Right lobe of liver (tissue), 6 donors: ENCODE measurements around the gene KRT35. TPM values are rescaled to one million over a fixed set of nuclear protein-coding genes. Genes with fewer than 3 reads are reported as not detected.

Source experiments
- ATAC-seq, 4 donors: fragments of 200-7000 bp; cut with Tn5 transposase; one replicate each; pipeline ENCODE4 v1.9.1; 2020; ENCODE audit warnings: mild to moderate bottlenecking in 4 of 4, moderate library complexity in 4 of 4
- DNase-seq, 3 donors: peaks; one replicate each; pipeline ENCODE4 v3.0.0-alpha.2; 2020
- H3K27ac ChIP-seq, 3 donors: fragments of 200-600 bp; one replicate each; pipeline ENCODE4 v1.8.0; 2022
- H3K27me3 ChIP-seq, 2 donors: fragments of 200-600 bp; one replicate each; pipeline ENCODE4 v1.8.0; 2022
- H3K36me3 ChIP-seq, 4 donors: fragments of 200-600 bp; sonication (generic) in 1 of 4; one replicate each; pipeline versions ENCODE4 v1.5.1 to v1.8.0; 2017 to 2022; ENCODE audit warnings: control low read depth in 1 of 4
- H3K4me1 ChIP-seq, 4 donors: fragments of 200-600 bp; sonication (generic) in 1 of 4; one replicate each; pipeline versions ENCODE4 v1.5.1 to v1.8.0; 2017 to 2022; ENCODE audit warnings: control low read depth in 1 of 4
- H3K4me3 ChIP-seq, 3 donors: fragments of 200-600 bp; one replicate each; pipeline ENCODE4 v1.8.0; 2022
- H3K9me3 ChIP-seq, 4 donors: fragments of 200-600 bp; sonication (generic) in 1 of 4; one replicate each; pipeline versions ENCODE4 v1.5.1 to v1.8.0; 2017 to 2022; ENCODE audit warnings: control low read depth in 1 of 4
- CTCF ChIP-seq, 4 donors: fragments of 200-600 bp in 3 of 4; fragments of 450-650 bp in 1 of 4; IDR thresholded peaks; one replicate each; pipeline versions ENCODE4 v1.5.1 to v1.8.0; 2016 to 2022; ENCODE audit warnings: antibody characterized with exemption in 4 of 4, mild to moderate bottlenecking in 2 of 4
- POLR2A ChIP-seq: fragments of 450-650 bp; IDR thresholded peaks from one replicate; pipeline ENCODE4 v1.6.1; 2017; ENCODE audit warnings: antibody characterized with exemption, mild to moderate bottlenecking
- WGBS: methylation state at CpG from one replicate; pipeline ENCODE4 v1.1.6; 2018; ENCODE audit warnings: low coverage, low lambda C conversion rate; ENCODE audit not compliant: insufficient coverage; ENCODE audit errors: missing lambda C conversion rate; 5-methylcytosine and 5-hydroxymethylcytosine counted together
- intact Hi-C, 2 donors: fragments of 100-400 bp; cut with DNase I; formaldehyde crosslinking; loops; one replicate each; pipeline versions ENCODE4 v1.11.2 to v1.14.1; 2022
- total RNA-seq, 6 experiments: library from RNA; depleted of rRNA in 2 of 6; stranded (reverse); fragments of >200 nt in 2 of 6; fragmentation: NEBNext Ultra II Directional in 3 of 6; extraction: Animal tissue kit (Norgen Biotek cat#: 25700) in 3 of 6; gene quantifications; one replicate each; pipeline versions ENCODE4 v1.1.0 to v1.2.4, GENCODE V29; 2016 to 2023
- donor health status: DM: no; HTN: yes; CAD: no.
- donor health status: DM: no; HTN: no; CAD: no.
- donor health status: DM: no; HTN: no; CAD: no.
- donor health status: DM: no; HTN: yes; CAD: no.
- donor health status: DM: no; HTN: yes; CAD: no.

KRT35 gene
- total RNA-seq, 6 experiments from 2014 or later = not detected

- Histone ChIP-seq H3K4me1 (no peaks in the 10 kb centered on the region), H3K27ac (peak overlapping the region; percentile 18 to 41 (median 25)), H3K4me3 (no peak overlapping the region), H3K9me3 (no peaks in the 10 kb centered on the region), H3K27me3 (no peaks in the 10 kb centered on the region), H3K36me3 (no peaks in the 10 kb centered on the region)
- 31% methylated on average over 5 of the region's 6 CpGs for WGBS
- intact Hi-C loops = no loop called here
- TF ChIP-seq CTCF (IDR thresholded peaks at IDR 0.05) (no peak), POLR2A (no peak)
- peak; percentile 38 to 67 (median 51) for ATAC-seq
- DNase-seq = no peak
These were observed 17.3 kb upstream of the KRT35 start for GRCh38 chr17:41498276-41498675.

GRCh38 chr17:41496803-41497484, 16.0 kb upstream of the KRT35 start:
- no peaks in the 10 kb centered on the region for H3K27me3 ChIP-seq
- ATAC-seq = peak; percentile 71 to 84 (median 76)
- no peaks in the 10 kb centered on the region for H3K36me3 ChIP-seq
- no peak for TF ChIP-seq POLR2A
- peak; percentile 34 to 57 (median 38) for TF ChIP-seq CTCF (IDR thresholded peaks at IDR 0.05)
- no peak overlapping the region for H3K4me3 ChIP-seq
- no peaks in the 10 kb centered on the region for H3K9me3 ChIP-seq
- DNase-seq = peak; percentile 67 to 79 (median 69)
- 38% methylated on average over 4 of the region's 12 CpGs for WGBS
- H3K27ac ChIP-seq = no peak overlapping the region
- H3K4me1 ChIP-seq = no peaks in the 10 kb centered on the region
- intact Hi-C loops = no loop called here

- H3K4me3 ChIP-seq = no peak overlapping the region
- 71% methylated on average over 1 of the region's 2 CpGs for WGBS
- H3K9me3 ChIP-seq = no peaks in the 10 kb centered on the region
- H3K36me3 ChIP-seq = no peaks in the 10 kb centered on the region
- TF ChIP-seq POLR2A (no peak), CTCF (IDR thresholded peaks at IDR 0.05) (no peak)
- ATAC-seq = no peak
- peak in 1 of 3 donors; percentile 16 for DNase-seq
- no peaks in the 10 kb centered on the region for H3K4me1 ChIP-seq
- H3K27me3 ChIP-seq = no peaks in the 10 kb centered on the region
- intact Hi-C loops = no loop called here
- no peak overlapping the region for H3K27ac ChIP-seq
These were observed 13.6 kb upstream of the KRT35 start for GRCh38 chr17:41494524-41494923.

- Histone ChIP-seq H3K27ac (no peak overlapping the region), H3K9me3 (no peaks in the 10 kb centered on the region), H3K27me3 (no peaks in the 10 kb centered on the region), H3K4me1 (no peaks in the 10 kb centered on the region), H3K4me3 (no peak overlapping the region), H3K36me3 (no peaks in the 10 kb centered on the region)
- intact Hi-C loops = no loop called here
- WGBS = 0% methylated on average over 1 of the region's 4 CpGs
- ATAC-seq (peak in 1 of 4 donors; percentile 4), DNase-seq (no peak)
- TF ChIP-seq POLR2A (no peak), CTCF (IDR thresholded peaks at IDR 0.05) (no peak)
These were observed 11.8 kb upstream of the KRT35 start for GRCh38 chr17:41492771-41493170.
